Memory B cell (primary cell): ENCODE data around the gene LONP2.
"Not testable (repeated sequence)": the region's sequence is repeated elsewhere in the genome, so short reads cannot be mapped to it uniquely, and the experiment has no call there.

Experiments
- ATAC-seq: fragments of 150-1000 bp; cut with Tn5 transposase; 2 replicates; pipeline ENCODE4 v1.10.0; 2021; ENCODE audit warnings: low read depth, mild to moderate bottlenecking, moderate library complexity
- DNase-seq, 2 donors: peaks; one replicate each; pipeline ENCODE4 v3.0.0; 2022; ENCODE audit warnings: low spot score in 2 of 2
- H3K27ac Mint-ChIP-seq: one replicate; pipeline ENCODE4 v1.8.0; 2022; ENCODE audit warnings: mild to moderate bottlenecking, moderate library complexity, mixed read lengths
- H3K27me3 Mint-ChIP-seq: one replicate; pipeline ENCODE4 v1.8.0; 2022; ENCODE audit warnings: mixed read lengths
- H3K36me3 Mint-ChIP-seq: one replicate; pipeline ENCODE4 v1.8.0; 2022; ENCODE audit warnings: mild to moderate bottlenecking, mixed read lengths
- H3K4me1 Mint-ChIP-seq: one replicate; pipeline ENCODE4 v1.8.0; 2022; ENCODE audit warnings: mixed read lengths
- H3K4me3 Mint-ChIP-seq: one replicate; pipeline ENCODE4 v1.8.0; 2022; ENCODE audit warnings: mild to moderate bottlenecking, moderate library complexity, mixed read lengths
- H3K9me3 Mint-ChIP-seq: one replicate; pipeline ENCODE4 v1.8.0; 2022; ENCODE audit warnings: mixed read lengths

Gene LONP2

DNA sequence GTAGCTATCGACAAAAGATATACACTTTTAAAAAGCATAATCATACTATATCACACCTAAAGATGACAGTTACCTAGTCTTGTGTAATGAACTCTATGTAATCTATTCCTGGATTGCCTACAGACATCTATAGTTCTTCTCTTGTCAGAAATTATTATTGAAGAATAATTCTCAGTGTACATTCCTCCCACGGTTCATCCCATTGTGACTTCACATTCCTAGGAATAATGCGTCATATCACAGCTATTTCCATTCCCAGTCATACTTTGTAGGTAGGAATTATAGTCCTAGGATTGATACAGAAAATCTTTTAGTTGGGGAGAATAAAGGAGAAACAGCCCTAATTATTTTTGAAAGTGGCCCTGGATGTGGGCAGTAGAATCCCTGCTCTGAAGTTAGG, 47.2 kb downstream of the LONP2 start:
- ATAC-seq (no peak), DNase-seq (no peak)
- Mint-ChIP-seq H3K4me3 (no peak overlapping the region), H3K27ac (peak overlapping the region; percentile 10), H3K9me3 (peaks cover 3% of the 10 kb centered on the region), H3K27me3 (no peaks in the 10 kb centered on the region), H3K4me1 (peaks cover 2% of the 10 kb centered on the region), H3K36me3 (peaks cover 39% of the 10 kb centered on the region)

DNA sequence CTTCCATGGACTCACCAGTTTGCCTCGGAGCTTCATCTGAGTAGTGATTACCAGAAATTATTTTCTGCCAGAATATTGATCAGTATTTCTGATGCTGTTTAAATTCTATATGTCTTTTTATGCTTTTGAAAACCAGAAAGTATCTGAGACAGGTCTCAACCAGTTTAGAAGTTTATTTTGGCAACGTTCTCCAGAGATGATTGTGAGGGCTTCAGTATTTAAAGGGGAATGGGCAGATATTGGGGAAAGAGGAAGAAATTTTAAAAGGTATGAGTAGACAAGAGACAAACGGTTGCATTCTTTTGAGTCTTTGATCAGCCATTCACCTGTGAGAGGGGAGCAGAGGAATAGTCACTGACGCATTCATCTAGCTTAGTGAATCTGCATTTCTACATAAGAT, 47.7 kb downstream of the LONP2 start:
- Mint-ChIP-seq H3K4me1 (peaks cover 2% of the 10 kb centered on the region), H3K27ac (peak overlapping the region; percentile 10), H3K27me3 (no peaks in the 10 kb centered on the region), H3K36me3 (peaks cover 36% of the 10 kb centered on the region), H3K9me3 (peaks cover 1% of the 10 kb centered on the region), H3K4me3 (no peak overlapping the region)
- ATAC-seq (no peak), DNase-seq (no peak)

DNA sequence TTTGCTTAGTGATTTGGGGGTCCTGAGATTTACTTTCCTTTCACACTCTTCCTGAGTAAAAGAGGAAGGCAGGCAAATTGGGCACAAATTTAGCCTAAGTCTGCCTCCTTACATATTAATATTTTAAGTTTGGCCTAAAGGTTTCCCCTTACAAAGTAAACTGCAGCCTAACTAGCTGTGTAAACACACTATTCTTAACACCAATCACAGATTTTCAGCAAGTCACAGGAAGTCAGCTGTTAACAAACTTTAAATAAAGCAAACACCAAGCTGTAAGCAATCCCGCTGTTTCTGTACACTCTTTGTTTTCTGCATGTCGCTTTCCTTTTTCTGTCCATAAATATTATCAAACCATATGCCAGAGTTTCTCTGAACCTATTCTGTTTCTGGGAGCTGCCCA, 48.4 kb downstream of the LONP2 start:
- no peak for DNase-seq
- H3K4me1 Mint-ChIP-seq = peaks cover 2% of the 10 kb centered on the region
- H3K27me3 Mint-ChIP-seq = no peaks in the 10 kb centered on the region
- no peak overlapping the region for H3K4me3 Mint-ChIP-seq
- H3K36me3 Mint-ChIP-seq = peaks cover 31% of the 10 kb centered on the region
- no peak for ATAC-seq
- H3K27ac Mint-ChIP-seq = peak overlapping the region; percentile 10
- no peaks in the 10 kb centered on the region for H3K9me3 Mint-ChIP-seq

DNA sequence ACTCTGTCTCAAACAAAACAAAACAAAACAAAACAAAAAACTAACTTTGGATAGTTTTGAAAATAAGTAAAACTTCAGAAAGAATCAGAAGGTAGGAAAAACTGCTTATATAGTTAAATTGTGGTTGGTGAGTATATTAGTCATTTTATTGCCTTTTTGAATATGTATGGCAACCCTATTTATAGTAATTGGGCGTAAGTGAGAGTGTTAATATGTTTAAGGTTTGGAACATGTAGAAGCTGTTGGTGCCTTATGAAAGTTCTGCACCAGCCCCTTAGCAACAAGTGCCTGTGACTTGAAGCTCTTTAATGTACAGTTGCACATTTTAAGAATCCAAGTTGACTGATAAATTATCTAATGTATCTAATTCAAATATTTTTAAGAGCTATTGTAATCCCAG, 50.6 kb downstream of the LONP2 start:
- Mint-ChIP-seq H3K27ac (no peak overlapping the region), H3K9me3 (no peaks in the 10 kb centered on the region), H3K27me3 (no peaks in the 10 kb centered on the region), H3K36me3 (peaks cover 33% of the 10 kb centered on the region), H3K4me1 (no peaks in the 10 kb centered on the region), H3K4me3 (no peak overlapping the region)
- ATAC-seq (no peak), DNase-seq (no peak)

DNA sequence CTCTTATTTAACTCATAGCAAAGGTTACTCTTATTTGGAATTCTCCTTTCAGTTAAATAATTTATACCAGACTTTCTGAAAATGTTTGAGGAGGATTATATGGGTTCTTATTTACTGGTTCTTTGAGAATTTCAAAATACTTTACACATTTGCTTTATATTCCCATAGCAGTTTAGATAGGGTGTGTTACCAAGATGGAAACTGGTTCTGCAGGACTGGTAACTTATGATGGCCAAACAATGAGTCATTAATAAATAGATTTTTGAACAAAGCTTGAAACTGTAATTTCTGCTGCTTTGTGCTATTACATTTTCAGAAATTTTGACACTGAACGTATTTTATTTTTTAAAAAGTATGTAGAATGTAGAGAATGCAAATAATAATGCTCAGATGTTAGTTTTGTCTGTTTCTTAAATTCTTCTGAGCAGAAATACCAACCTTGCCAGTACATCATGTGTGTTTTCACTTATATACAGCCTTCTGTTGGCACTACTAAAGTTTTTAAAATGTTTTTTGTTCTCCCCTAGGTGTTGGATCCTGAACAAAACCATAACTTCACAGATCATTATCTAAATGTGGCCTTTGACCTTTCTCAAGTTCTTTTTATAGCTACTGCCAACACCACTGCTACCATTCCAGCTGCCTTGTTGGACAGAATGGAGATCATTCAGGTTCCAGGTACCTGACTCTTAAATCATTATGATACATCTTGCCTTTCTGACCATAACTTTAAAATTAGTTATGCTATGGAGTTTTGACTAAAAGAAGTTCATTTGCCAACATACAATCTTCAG, 51.6 kb downstream of the LONP2 start:
- DNase-seq = no peak
- no peaks in the 10 kb centered on the region for H3K27me3 Mint-ChIP-seq
- peaks cover 33% of the 10 kb centered on the region for H3K36me3 Mint-ChIP-seq
- H3K27ac Mint-ChIP-seq = no peak overlapping the region
- H3K4me1 Mint-ChIP-seq = no peaks in the 10 kb centered on the region
- ATAC-seq = no peak
- no peaks in the 10 kb centered on the region for H3K9me3 Mint-ChIP-seq
- no peak overlapping the region for H3K4me3 Mint-ChIP-seq

DNA sequence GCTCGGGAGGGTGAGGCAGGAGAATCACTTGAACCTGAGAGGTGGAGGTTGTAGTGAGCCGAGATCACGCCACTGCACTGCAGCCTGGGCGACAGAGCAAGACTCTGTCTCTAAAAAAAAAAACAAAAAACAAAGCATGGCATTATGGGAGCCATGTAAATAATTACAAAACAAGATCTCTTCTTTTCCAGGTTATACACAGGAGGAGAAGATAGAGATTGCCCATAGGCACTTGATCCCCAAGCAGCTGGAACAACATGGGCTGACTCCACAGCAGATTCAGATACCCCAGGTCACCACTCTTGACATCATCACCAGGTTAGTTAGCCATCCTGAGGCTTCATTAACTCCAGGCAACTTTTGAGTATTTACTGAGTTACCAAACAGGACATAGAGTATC, 55.4 kb downstream of the LONP2 start:
- no peak overlapping the region for H3K4me3 Mint-ChIP-seq

DNA sequence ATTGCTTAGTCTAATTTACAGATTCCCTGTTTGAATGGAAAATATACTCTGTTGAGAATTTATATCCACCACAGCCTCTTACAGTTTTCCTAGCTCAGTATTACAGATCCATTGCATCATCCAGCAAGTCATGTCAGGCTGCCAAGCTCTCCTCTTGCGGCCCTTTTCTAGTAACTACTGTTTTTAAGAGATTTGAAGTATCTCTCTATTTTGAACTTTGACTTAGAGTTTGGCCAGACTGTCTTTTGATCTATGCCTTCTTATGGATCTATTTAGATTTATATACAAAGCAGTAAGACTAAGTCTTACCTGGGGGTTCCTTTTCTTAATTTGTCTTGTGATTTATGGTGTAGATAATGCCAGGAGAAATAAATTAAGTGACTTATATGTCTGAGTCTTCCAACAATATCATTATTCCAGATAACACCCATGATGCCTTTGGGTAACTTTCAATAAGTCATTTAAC, 56.3 kb downstream of the LONP2 start:
- Mint-ChIP-seq H3K4me1 (no peaks in the 10 kb centered on the region), H3K36me3 (peaks cover 43% of the 10 kb centered on the region), H3K27ac (no peak overlapping the region), H3K4me3 (no peak overlapping the region), H3K27me3 (no peaks in the 10 kb centered on the region), H3K9me3 (no peaks in the 10 kb centered on the region)
- no peak for DNase-seq
- ATAC-seq = no peak

More for the DNA sequence above, 55.4 kb downstream of the LONP2 start:
- H3K27ac Mint-ChIP-seq = no peak overlapping the region
- H3K27me3 Mint-ChIP-seq = no peaks in the 10 kb centered on the region
- H3K36me3 Mint-ChIP-seq = peaks cover 38% of the 10 kb centered on the region
- no peaks in the 10 kb centered on the region for H3K9me3 Mint-ChIP-seq
- no peak for DNase-seq
- no peaks in the 10 kb centered on the region for H3K4me1 Mint-ChIP-seq
- ATAC-seq = no peak

DNA sequence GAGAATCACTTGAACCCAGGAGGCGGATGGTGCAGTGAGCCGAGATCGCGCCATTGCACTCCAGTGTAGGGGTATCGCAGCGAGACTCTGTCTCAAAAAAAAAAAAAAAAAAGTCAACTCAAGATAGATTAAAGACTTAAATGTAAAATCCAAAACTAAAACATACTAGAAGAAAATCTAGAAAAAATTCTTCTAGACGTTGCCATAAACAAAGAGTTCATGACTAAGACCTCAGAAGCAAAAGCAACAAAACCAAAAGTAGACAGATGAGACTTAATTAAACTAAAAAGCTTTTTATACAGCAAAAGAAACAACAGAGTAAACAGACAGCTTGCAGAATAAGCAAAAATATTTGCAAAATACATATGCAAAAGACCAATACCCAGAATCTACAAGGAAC, 64.4 kb downstream of the LONP2 start:
- H3K4me1 Mint-ChIP-seq = no peaks in the 10 kb centered on the region
- no peak overlapping the region for H3K4me3 Mint-ChIP-seq
- H3K27ac Mint-ChIP-seq = no peak overlapping the region
- DNase-seq = no peak
- peaks cover 75% of the 10 kb centered on the region for H3K36me3 Mint-ChIP-seq
- H3K27me3 Mint-ChIP-seq = no peaks in the 10 kb centered on the region
- no peak for ATAC-seq
- H3K9me3 Mint-ChIP-seq = peaks cover 21% of the 10 kb centered on the region

DNA sequence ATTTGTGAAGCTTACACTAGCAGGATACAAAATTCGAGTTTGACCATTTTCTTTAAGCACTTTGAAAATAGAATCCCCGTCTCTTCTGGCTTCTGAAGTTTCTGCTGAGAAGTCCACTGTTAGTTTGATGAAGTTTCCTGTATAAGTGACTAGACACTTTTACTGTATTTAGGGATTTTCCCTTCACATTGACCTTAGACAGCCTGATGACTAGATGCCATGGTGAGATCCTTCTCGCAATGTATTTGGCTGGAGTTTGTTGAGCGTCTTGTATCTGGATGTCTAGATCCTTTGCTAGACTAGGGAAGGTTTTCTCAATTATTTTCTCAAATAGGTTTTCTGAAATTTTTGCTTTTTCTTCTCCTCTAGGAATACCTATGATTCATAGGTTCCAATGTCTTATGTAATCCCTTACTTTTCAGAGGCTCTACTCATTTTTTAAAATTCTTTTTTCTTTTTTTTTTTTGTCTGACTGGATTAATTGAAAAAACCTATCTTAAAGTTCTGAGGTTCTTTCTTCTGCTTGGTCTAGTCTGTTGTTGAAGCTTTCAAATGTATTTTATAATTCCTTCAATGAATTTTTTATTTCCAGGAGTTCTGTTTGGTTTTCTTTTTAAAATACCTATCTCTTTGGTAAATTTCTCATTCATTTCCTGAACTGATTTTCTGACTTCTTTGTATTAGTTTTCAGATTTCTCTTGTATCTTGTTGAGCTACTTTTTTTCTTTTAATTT, 67.0 kb downstream of the LONP2 start:
- ATAC-seq (no peak), DNase-seq (no peak)
- no peak overlapping the region for H3K4me3 Mint-ChIP-seq
- peaks cover 25% of the 10 kb centered on the region for H3K9me3 Mint-ChIP-seq
- H3K4me1 Mint-ChIP-seq = peaks cover 3% of the 10 kb centered on the region
- H3K27me3 Mint-ChIP-seq = no peaks in the 10 kb centered on the region
- no peak overlapping the region for H3K27ac Mint-ChIP-seq
- peaks cover 75% of the 10 kb centered on the region for H3K36me3 Mint-ChIP-seq

DNA sequence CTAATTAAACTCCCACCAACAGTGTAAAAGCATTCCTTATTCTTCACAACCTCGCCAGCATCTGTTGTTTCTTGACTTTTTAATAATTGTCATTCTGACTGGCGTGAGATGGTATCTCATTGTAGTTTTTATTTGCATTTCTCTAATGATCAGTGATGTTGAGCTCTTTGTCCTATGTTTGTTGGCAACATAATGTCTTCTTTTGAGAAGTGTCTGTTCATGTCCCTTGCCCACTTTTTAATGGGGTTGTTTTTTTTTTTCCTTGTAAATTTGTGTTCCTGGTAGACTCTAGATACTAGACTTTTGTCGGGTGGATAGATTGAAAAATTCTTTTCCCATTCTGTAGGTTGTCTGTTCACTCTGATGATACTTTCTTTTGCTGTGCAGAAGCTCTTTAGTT, 69.8 kb downstream of the LONP2 start:
- Mint-ChIP-seq H3K9me3 (peaks cover 17% of the 10 kb centered on the region), H3K36me3 (peaks cover 54% of the 10 kb centered on the region), H3K4me1 (peaks cover 16% of the 10 kb centered on the region)
- not testable (repeated sequence) for ATAC-seq, H3K27ac Mint-ChIP-seq, H3K4me3 Mint-ChIP-seq, DNase-seq, H3K27me3 Mint-ChIP-seq

DNA sequence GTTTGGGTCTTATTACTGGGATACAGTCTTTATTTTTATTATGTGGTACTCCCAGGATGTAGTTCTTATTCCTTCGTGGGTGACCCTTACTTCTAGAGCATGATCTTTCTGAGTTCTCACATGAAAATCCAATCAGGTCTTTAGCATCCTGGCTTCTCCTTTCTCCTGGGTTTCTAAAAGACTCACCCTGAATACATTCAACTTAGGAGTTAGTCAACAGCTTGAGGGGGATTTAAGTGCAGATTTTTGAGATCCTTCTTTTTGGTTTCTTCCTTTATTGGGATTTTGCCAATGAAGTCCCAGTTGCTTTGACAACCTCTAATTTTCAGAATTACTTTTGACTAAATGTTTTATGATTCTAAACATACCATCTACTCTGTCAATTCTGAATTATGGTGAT, 72.9 kb downstream of the LONP2 start:
- H3K9me3 Mint-ChIP-seq = peaks cover 9% of the 10 kb centered on the region
- H3K4me1 Mint-ChIP-seq = peaks cover 17% of the 10 kb centered on the region
- DNase-seq (no peak), ATAC-seq (no peak)
- H3K27ac Mint-ChIP-seq = no peak overlapping the region
- H3K4me3 Mint-ChIP-seq = no peak overlapping the region
- peaks cover 29% of the 10 kb centered on the region for H3K36me3 Mint-ChIP-seq
- H3K27me3 Mint-ChIP-seq = no peaks in the 10 kb centered on the region

DNA sequence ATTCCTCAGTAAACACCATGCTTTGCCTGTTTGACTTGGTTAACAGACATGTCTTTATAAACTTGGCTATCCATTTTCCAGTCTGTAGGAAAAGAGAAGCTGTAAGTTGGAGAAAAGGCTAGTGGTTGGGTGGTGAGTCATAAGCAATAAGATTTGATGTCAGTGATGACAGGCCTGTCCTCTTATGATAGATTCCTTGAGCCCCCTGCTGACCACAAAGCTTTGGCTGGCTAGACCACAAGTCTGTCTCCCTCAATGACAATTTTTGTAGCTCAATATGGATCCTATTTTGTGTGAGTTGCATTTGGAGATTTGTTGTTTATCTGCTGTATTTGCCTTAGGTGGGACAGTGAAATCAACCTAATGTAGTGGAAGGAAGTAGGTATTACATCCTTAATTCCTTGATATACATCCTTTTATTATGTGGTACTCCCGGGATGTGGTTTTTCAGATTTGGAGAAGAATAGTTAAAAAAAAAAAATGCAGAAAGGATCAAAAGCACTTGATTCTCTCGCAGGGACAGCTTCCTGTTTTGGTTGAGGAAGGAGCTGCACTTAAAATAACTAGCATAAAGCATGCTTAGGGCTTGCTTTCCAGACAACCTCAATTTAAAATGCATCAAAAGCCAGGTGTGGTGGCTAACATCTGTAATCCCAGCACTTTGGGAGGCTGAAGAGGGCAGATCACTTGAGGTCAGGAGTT, 73.7 kb downstream of the LONP2 start:
- H3K36me3 Mint-ChIP-seq = peaks cover 24% of the 10 kb centered on the region
- ATAC-seq = no peak

DNA sequence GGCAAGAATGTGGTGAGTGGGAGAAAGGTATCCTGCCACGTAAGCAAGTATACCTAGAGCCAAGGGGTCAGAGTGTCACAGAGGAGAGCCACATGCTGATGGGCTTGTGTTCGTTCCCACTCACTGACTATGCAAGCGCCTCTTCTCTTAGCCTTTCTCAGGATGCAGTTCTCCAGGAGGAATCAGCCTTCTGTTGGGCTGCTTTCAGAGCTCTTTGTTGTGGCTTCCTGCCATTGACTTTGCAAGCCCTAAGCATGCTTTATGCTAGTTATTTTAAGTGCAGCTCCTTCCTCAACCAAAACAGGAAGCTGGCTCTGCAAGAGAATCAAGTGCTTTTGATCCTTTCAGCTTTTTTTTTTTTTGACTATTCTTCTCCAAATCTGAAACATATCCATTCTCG, 74.5 kb downstream of the LONP2 start:
- Mint-ChIP-seq H3K4me1 (peaks cover 17% of the 10 kb centered on the region), H3K27me3 (no peaks in the 10 kb centered on the region), H3K36me3 (peaks cover 18% of the 10 kb centered on the region), H3K4me3 (no peak overlapping the region), H3K27ac (no peak overlapping the region), H3K9me3 (peaks cover 5% of the 10 kb centered on the region)
- DNase-seq (no peak), ATAC-seq (peak; percentile 41)

More for the DNA sequence above, 73.7 kb downstream of the LONP2 start:
- no peak for DNase-seq
- Mint-ChIP-seq H3K9me3 (peaks cover 5% of the 10 kb centered on the region), H3K4me3 (no peak overlapping the region), H3K4me1 (peaks cover 17% of the 10 kb centered on the region), H3K27me3 (no peaks in the 10 kb centered on the region), H3K27ac (no peak overlapping the region)
